GM12801 (cell line): ENCODE measurements around the gene SSH3.

ENCODE experiments used
- TF ChIP-seq, protein P1 (sequence below): IDR thresholded peaks from one replicate; pipeline ENCODE4 v1.5.1; 2011; ENCODE audit warnings: control low read depth; ENCODE audit not compliant: insufficient read length; ENCODE audit errors: extremely low read depth

Gene SSH3

DNA sequence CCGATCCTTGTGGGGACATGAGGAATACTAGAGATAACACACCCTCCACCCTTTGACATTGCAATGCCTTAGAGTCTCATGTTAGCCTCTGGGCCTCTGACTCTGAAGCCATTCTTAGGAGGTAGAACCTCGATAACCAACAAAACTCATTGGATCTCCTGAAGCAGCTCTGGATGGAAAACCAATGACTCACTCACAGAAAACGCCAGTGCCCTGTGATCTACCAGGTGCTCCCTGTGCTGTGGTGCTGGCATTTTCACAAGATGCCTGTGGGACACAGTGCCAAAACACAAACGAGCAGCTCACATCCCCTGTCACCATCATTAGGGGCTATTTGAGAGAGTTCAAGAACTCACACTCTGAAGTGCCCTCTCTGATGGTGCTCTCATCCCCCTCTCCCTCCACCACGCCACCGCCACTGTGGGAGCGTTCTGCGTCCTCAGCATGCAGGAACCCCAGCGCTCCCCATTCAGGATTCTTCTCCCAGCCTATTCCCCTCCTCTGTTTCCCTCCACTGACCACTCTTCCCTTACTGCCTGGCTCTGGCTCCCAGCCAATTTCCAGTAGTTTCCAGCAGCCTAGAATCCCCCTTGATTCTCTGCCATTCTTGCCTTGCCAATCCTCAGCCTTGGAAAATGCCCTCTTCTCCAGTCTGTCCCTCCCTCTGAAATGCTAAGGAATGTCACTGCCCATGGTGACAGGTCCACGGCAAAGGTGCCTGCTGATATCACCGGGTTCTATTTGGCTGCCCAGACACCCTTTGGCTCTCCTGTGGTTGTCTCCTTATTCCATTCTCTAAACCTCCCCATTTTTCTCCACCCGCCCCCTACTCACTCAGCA lies 54.7 kb downstream of the SSH3 start:
- TF ChIP-seq, protein P1, sequence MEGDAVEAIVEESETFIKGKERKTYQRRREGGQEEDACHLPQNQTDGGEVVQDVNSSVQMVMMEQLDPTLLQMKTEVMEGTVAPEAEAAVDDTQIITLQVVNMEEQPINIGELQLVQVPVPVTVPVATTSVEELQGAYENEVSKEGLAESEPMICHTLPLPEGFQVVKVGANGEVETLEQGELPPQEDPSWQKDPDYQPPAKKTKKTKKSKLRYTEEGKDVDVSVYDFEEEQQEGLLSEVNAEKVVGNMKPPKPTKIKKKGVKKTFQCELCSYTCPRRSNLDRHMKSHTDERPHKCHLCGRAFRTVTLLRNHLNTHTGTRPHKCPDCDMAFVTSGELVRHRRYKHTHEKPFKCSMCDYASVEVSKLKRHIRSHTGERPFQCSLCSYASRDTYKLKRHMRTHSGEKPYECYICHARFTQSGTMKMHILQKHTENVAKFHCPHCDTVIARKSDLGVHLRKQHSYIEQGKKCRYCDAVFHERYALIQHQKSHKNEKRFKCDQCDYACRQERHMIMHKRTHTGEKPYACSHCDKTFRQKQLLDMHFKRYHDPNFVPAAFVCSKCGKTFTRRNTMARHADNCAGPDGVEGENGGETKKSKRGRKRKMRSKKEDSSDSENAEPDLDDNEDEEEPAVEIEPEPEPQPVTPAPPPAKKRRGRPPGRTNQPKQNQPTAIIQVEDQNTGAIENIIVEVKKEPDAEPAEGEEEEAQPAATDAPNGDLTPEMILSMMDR: no peak
